CD4-positive, alpha-beta T cell treated with Interleukin-1 beta for 1 hour (primary cell): Measurements from ENCODE around the gene MYO1H.
"Not testable (repeated sequence)": the region's sequence is repeated elsewhere in the genome, so short reads cannot be mapped to it uniquely, and the experiment has no call there.

Experiments
- DNase-seq, 2 donors: peaks; one replicate each; pipeline ENCODE4 v3.0.0-alpha.2; 2020 to 2022

MYO1H gene

DNA sequence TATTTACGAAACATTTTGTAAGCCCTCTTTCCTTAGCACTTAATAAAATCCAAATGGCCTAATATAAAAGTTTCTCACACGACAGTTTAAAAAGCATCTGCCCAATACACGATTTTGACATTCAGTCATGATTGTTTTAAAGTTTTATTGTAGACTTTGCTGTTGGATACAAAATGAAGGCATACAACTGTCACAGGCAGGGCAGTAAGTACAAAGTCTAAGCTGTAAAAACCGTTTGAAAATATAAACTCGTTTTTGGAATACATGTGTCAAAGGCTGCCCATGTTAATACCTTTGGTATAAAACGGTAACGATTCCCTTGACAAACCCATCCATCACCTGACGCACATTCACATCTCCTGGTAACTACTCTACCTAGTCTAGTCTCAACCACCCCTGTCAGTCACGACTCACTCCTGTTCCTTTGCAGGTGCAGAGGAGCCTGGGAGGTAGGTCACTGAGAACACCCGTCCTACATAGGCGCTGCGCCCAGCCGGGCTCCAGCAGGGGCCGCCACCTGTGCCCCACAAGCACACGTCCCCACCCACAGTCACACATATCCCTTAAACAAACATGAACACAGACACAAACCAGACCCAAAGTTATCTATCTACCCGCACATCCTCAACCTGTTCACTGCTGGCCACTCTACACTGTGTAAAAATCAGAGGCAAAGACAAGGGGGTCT lies 102.3 kb downstream of the MYO1H start:
- no peak for DNase-seq

GRCh38 chr12:109450980-109451379 lies 103.3 kb downstream of the MYO1H start:
- no peak for DNase-seq

DNA sequence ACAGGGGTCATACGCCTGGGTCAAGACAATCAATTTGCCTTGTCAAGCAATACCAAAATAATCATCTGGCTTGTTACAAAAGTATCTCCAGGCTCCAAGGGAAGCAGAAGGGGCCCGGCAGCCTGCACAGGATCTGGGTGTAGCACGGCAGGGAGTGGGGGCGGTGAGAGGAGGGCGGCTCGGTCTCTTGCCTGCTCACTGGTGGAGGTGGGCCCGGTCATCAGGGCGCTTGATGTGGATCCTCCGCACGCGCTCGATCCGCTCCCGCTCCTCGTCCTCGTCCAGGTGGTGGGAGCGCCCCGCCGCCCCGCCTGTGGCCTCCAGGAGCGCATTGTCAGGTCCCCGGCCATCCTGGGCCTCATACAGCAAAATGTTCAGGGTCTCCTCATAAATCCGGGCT lies 103.7 kb downstream of the MYO1H start:
- no peak for DNase-seq

DNA sequence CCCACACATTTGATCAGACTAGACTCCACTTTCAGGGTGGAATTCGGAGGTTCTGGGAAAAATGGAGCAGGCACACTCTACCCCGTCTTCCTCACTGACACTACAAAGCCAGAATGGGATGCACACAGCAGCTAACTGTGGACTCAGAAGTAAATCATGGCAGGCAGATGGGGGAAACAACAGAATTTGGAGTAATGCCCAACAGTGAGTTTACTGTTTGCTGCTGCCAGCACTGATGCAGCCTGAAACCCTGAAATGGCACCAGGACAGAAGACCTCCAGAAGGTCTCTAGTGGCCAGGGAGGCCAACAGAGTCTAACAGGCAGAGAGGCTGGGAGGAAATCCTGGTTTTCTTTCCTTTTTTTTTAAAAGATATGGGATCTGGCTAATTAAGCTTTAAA lies 104.8 kb downstream of the MYO1H start:
- DNase-seq: no peak

GRCh38 chr12:109455706-109456105 lies 108.0 kb downstream of the MYO1H start:
- DNase-seq: no peak

GRCh38 chr12:109458086-109458485 lies 110.4 kb downstream of the MYO1H start:
- no peak for DNase-seq

DNA sequence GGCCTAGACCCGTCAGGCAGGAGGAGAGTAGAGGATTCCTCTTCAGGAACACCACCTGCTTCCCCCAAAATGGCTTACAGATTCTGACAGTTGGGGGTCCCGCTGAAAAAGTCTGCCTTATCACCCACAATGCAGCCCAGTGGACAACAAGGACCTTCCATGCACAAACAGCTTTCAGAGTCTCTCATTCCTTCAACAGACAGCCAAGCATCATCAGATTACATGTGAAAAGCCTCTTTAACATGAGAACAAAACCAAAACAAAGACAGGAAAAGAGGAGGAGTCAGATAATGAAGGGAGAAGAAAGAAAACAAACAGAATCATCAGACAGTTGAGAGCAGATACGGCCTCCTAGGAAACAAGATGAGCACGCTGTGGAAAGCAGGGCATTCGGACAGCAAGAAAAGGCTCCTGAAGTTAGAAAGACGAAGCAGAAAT lies 111.1 kb downstream of the MYO1H start:
- no peak for DNase-seq

GRCh38 chr12:109459247-109459646 lies 111.5 kb downstream of the MYO1H start:
- no peak for DNase-seq

- DNase-seq: no peak
Measured at GRCh38 chr12:109460538-109460937, 112.8 kb downstream of the MYO1H start.

DNA sequence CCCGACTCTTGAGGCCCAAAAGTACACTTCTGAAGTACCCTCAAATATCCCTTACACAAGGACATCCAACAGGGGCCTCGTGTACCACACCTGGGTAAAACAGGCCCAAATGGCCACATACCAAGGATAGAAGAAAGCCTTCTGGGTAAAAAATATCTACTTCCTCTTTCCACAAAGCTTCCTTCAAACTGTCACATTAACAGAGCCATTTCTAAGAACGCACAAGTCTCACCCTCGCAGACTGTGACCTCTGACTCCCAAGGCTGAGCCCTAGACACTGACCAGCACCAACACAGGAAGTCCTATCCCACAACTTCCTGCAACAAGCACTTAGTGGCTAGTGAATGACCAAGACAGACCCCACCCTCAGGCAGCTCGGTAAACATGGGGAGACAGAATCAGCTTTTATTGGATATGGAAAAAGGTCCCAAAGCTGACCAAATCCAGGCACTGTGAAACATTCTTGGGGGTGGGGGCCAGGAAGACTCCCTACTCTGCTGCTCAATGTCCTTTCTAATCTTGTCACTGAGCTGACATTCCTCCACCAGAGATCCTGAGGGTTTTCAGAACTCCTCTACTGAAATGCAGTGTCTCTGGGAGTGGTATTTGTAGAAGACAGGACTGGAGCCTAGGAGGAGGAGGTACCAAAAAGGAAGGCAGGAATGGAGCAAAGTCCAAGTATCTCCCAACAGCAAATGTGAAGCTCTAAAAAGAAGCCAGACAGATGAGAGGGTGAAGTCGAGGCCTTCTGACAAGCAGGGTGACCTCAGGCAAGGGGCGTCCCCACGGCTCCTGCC lies 113.5 kb downstream of the MYO1H start:
- DNase-seq: peak in 1 of 2 donors; percentile 31

GRCh38 chr12:109461846-109462756 lies 114.4 kb downstream of the MYO1H start:
- DNase-seq: no peak

GRCh38 chr12:109462868-109463692 lies 115.4 kb downstream of the MYO1H start:
- no peak for DNase-seq

DNA sequence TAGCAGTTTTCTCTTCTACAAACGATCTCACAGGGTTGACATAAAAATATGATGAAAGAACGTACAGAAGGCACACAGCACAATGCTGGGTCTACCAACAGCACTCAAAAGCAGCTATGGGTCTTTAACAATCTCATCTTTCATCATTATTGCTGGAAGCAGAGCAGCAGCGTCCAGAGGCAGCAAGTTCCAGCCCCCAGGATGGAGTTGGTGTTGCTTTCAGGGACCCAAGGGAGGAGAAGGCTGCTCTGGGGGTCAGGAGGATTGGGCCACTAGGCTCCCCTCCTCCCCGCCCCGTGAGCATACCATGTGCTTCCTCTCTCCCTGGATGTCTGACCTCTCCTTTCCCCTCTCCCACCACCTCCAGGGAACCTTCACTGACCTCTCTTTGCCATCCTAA lies 116.1 kb downstream of the MYO1H start:
- DNase-seq: no peak

DNA sequence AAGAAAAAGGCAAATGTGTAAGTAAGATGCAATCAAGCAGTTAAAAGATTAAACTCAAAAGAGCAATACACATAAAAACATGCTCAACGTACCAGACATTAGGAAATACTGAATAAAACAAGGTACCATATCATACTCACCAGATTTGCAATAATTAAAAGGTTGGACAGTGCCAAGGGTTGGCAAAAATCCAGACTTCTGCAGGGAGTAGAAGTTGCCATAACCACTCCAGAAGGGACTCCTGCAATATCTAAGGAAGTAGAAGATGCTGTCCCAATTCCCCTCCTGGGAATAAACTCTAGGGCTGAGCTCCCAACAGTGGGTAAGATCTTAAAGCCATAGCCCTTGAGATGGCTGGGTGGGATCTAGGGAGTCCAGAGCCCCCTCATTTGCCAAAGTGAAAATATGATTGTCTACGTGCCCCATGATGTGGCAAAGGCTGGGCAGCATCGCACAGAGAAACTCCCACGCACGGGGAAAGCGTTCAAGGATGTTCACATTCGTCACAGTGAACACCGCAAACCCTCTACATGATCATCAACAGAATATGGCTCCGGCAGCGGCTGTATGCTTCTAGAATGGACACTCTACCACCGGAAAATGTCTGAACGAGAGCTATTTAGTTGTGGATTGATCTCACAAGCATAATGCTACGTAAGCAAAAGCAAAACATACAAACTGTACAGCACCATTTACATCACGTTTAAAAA lies 117.1 kb downstream of the MYO1H start:
- DNase-seq: no peak

- no peak for DNase-seq
Measured at GRCh38 chr12:109466305-109466704, 118.6 kb downstream of the MYO1H start.

DNA sequence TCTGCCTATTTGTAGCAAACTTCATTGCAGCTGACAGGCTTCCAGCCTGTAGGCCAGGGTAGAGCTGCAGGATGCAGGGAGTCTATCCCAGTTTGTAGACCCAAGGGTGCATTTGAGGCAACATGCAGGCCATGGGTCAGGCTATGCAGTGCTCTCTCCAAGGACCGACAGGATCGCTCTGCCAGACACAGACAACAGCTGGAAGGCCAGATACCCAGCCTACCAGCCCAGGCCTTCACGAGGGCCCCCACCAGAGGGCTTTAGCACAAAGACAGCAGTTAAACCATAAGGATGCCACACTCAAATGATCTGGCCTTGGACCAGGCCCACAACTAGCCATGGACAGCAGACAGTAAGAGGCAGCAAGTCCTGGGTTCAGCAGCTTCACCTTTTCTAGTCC lies 119.1 kb downstream of the MYO1H start:
- no peak for DNase-seq

DNA sequence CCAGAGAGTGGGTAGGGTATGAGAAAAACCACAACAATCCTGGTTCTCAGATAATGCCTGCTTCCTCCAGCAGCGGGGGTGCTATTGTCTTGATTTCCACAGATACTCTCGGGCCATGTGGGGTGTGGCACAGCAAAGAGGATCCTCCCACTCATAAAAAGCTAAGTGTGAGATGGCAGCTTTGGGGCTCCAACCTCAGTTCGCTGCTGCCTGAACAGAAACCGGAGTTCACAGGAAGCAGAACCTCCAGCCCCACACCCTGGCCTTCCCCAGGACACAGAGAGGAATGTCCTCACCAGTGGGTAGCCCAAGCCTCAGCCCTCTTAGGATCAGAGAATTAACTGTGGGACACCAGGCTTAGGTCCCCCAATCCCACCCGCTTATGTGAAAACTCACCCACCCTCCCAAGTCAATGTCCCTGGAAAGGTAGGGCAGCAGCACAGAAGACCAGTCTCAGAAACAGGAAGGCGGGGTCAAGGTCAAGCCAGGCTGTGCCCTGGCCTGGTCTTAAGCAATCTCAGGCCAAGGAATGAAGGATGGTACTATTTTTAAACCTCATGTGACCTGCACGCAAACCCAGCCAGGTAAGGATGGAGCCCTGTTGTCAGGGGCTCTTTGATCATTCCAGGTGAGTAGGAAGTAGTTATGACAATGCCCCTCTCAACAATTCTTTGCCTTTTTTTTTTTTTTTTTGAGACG lies 120.4 kb downstream of the MYO1H start:
- peak in 1 of 2 donors; percentile 4 for DNase-seq

DNA sequence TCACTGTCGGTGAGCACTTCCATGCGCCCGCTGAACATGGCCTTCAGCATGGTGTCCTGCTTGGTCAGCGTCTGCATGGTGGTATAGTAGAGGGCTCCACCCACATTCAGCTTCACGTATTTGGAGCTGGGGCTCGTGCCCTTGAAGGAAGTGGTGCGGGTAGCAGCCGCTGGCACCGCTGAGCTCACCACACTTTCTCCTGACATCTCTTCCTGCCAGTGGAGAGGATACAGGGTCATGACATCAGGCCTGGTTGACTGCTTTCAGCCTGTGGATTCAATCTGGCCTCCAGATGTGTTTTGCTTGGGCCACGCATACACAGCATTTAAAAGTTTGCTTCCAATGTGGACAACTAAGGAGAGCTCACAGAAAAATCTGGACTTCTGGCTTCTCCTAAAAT lies 121.8 kb downstream of the MYO1H start:
- no peak for DNase-seq

- no peak for DNase-seq
Measured at GRCh38 chr12:109473006-109473405, 125.3 kb downstream of the MYO1H start.

DNA sequence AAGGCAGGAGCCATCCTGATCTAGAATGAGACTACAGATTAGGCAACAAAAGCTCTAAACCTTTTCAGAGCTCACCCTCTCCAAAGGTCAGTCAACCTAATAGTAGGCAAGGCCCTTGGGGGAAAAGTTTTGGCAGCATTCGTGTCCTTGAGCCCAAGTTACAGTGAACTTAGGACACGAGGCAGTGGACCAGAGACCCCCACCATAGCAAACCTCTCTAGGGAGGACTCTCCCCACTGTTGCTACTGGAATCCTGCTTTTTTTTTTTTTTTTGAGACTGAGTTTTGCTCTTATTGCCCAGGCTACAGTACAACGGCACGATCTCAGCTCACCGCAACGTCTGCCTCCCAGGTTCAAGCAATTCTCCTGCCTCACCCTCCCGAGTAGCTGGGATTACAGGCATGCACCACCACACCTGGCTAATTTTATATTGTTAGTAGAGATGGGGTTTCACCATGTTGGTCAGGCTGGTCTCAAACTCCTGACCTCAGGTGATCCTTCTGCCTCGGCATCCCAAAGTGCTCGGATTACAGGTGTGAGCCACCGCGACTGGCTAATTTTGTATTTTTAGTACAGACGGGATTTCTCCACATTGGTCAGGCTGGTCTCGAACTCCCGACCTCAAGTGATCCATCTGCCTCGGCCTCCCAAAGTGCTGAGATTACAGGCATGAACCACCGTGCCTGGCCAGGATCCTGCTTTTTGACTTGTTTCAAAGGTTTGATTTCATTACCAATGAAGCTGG lies 126.0 kb downstream of the MYO1H start:
- not testable (repeated sequence) for DNase-seq
